Ureter (tissue), 1 donor: ENCODE measurements around the gene ING5. TPM values are rescaled to one million over a fixed set of nuclear protein-coding genes. Genes with fewer than 3 reads are reported as not detected.
"Not testable (repeated sequence)": the region's sequence is repeated elsewhere in the genome, so short reads cannot be mapped to it uniquely, and the experiment has no call there.

Experiments used
- DNase-seq: peaks from one replicate; pipeline ENCODE4 v3.0.0-alpha.2; 2020; ENCODE audit warnings: low spot score
- total RNA-seq: library from RNA; stranded (reverse); gene quantifications from one replicate; pipeline ENCODE4 v1.2.4, GENCODE V29; 2023
- donor health status: DM: yes; HTN: yes; CAD: no.

The ING5 gene
- total RNA-seq = 48.0 TPM

DNA sequence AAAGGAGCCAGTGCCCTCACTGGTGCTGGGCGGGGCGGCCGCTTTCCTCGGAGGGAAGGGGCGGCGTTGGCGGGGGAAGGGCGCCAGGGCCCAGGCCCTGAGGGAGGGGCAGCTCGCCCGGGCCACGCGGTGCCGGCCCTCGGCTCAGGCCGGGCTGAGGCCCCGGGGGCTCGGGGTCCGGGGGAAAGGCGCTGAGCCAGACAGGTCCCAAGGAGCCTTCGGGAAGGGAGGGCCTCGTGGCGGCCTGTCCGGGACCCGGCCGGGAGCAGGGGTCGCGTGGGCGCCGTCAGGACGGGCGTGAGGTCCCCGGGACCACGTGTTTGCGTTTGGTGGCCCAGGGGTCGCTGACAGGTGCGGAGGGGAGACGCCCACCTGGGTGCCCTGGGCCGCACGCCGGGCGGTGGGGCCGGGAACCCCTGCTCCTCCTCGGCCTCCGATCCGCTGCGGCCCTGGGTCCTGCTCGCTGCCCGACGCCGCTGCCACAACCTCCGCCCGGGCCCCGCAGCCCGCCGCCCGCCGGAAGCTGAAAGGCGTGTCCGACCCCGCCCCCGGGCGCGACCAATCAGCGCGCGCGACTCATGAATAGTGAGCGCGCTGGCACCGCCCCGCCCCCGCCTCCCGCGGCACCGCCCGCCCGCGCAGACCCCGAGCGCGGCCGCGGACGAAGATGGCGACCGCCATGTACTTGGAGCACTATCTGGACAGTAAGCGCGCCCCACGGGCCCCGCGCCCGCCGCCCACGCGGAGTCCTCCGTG is at the start of gene ING5:
ING5 (plus strand) TSS at position 641 of the 756 bp plus-strand sequence; CDS start at position 668, 27 bp downstream.
- peak; percentile 97 for DNase-seq

DNA sequence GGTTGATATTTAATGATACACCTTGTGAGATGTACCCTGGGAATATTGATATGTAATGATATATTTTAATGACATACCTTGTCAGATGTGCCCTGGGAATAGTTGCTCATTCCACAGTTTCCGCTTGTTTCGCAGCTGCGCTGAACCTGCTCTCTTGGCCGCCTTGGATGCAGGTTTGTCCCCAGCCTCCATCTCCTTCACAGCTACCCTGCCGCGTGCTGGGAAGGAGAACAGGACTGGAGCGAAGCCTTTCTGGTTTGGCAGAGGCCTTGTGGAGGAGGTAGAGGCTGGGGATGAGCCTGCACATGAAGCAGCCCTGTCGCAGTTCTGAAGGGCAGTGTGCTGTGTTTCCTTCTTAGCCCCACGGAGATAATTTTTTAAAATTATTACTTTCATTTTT is 49.7 kb upstream of the ING5 start:
- no peak for DNase-seq

DNA sequence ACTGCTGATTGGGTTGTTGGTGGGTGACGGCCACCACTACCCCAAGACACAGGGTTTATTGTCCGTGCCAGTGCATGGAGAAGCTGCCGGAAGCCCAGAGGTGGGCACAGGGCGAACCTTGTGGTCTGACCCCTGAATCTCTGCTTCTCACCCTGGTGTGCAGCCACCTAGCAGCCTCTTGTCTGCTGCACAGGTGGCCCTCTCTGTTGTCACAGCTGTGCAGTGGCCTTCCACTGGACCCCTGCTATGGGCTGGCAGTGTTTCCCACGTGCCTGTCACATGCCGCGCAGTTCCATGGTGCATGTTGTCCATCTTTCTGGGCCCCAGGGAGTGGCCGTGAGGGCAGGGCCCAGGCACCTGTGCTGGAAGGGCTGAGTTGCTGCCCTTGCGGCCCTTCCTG is 49.1 kb upstream of the ING5 start:
- DNase-seq = no peak

DNA sequence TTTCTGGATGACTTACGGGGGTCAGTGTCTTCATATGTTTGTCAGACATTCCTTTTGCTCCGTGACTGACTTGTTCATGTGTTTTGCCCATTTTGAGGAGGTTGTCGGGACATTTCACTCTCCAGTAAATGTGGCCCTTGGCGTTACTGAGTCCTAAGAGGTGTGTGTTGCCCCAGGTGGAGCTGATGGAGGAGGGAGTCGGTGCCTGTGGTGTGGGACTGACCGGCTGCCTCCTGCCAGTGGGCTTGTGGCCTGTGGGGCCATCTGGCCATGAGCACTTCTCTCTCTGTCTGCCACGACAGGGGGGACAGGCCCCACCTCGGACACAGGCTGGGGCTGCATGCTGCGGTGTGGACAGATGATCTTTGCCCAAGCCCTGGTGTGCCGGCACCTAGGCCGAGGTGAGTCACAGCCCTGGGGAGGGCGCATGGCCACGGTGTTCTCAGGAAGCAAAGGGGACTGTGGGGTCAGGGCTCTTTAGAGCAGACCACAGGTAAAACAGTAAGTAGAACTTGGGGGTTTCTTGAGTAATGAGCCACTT is 48.6 kb upstream of the ING5 start:
- DNase-seq = no peak

DNA sequence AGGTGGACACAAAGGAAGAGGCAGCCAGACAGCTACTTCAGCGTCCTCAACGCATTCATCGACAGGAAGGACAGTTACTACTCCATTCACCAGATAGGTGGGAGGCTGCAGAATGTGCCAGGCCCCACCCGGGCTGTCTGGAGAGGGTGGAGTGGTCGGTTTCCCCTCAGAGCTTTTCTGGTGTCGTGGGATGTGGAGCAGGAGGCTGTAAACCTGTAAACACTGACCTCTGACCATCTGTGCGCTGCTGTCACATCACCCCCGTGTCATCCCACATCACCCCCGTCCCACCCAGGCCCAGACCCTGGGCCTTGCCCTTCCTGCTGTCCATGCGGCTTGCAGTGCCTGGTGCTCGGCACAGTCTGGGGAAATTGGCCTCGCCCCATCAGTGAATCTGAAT is 47.3 kb upstream of the ING5 start:
- DNase-seq = no peak

DNA sequence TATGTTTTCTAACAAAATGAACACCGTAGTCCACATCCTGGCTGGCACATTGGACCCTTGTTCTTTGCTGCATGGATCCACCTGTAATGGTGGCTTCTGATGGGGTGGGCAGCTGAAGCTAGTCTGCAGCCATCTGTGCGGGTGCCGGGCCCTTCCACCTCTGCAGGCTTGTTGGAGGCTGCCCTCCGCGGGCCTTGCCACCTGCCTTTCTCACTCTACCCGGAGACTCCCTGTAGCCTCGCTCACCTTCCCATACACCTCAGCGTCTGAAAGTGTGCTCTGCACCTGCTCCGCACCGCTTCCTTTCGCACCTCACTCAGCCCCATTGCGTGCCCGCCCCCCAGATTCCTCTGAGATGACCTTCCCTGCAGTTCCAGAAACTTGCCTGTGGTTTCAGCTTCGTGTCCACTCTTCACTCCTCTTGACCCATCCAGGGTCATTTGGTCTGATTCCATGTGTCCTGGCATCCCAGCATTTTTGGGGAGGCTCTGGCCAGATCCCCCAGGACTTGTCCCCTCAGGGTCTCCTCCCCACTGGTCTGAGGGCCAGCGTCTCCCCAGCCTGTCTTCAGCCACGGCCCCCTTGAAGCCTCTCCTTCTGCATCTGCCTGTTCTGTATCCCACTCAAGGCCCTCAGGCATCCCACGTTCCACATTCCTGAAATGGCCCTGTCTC is 46.2 kb upstream of the ING5 start:
- DNase-seq = no peak

DNA sequence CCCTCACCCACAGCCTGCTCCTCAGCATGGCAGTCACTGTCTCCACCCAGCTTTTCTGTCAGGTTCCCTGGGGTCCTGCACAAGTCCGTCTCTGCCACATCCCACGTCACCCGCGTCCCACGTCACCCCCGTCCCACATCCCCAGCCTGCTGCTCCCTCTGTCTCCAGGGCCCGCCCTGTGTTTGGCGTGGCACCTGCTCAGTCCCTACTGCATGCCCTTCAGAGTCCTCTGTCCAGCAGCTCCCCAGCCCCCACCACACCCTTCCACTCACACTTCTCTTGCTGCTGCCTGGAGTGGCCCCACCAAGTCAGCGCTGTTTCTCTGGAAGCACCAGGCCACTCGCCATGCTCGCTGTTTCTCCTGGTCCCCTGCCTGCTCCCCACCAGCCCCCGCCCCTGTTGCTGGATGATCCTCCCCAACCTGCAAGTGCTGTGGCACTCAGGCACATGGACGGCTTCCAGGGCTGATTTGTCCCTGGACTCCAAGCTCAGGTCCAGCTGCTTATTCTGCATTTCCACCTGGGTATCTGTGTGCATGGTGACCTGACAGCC is 45.6 kb upstream of the ING5 start:
- DNase-seq = no peak

DNA sequence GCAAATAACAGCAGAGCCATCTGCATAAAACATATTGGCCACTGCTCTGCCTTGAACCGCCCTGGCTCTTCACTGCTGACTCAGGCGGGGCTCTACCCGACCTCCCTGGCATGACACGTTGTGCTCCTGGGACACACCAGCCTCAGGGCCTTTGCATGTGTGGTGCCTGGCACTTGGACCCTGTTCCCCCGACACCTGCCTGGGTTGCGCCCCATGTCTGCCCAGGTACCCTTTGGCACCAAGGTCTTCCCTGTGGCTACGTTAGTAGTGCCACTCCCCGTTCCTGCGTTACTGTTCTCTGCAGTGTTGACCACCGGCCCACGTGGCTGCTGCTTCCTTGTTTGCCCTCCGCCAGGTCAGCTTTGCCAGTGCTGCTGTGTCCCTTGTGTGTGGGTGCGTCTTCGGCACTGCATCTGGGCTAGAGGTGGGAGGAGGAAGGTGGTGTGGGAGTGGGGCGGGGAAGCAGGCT is 44.0 kb upstream of the ING5 start:
- DNase-seq = no peak

DNA sequence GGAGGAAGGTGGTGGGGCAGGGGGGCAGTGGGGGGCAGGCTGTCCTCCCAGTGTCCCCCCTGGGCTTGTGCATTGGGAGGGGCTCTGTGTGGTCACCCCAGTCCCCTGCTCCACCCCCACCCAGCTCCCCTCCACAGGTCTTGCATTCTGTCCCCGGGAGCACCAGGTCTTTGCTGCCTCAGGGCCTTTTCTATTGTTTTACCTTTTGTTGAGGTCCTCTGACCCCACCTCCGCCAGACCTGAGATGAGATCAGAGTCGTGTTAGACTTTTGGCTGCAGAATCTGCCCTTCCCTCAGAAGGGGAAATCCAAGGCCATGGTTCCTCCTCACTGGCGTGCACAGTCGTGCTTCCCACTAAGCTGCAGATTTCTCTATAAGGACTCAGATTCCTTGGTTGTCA is 43.5 kb upstream of the ING5 start:
- DNase-seq = no peak

DNA sequence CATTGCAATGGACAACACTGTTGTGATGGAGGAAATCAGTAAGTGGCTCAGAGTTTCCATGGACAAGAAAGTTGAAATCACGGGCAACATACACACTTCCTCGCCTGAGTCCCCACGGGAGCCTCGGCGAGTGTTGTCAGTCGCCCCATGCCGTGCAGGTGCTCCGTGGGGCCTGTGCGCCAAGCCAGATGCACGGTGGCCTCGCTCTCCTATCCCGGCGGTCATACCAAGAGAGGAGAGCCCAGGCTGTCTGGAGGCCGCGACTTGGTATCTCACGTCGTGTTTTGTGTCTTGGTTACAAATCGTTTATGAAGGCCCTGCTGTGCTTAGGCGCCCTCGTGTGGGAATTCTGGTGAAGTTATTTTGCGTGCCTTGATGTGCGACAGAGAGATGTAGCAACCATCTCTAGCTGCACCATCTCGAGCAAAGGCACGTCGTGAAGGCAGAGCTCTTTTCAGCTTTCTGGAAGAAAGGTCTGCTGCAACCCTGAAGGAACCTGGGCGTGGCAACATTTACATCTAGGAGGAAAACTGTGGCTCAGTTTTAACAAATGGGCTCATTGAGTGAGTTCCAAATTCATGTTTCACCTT is 42.6 kb upstream of the ING5 start:
- peak; percentile 61 for DNase-seq

DNA sequence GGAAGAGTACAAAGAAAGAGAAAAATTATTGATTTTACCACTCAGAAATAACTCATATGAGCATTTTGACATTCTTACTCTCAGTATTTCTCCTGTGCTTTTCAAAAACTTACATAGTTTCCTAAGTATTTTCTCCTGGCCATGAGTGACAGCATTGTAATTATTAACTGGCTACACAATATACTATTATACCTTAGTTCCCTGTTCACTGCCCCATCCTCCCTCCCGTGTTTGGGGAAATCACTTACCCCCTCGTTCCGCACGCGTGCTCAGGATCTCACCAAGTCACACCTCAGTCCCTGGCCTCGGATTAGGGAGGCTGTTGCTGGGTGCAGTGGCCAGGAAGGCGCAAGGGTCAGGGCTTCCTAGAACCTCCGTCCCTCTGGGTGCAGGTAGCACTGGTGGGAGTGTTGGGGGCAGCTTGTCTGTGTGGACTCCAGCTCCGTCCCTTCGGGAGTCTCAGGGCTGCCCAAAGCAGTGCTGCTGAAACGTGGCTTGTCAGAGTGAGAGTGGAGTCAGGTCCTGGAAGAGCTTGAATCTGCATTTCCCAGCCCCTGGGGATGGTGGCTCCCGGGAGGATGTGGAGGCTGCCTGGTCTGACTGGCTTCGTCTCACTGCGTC is 41.1 kb upstream of the ING5 start:
- no peak for DNase-seq

DNA sequence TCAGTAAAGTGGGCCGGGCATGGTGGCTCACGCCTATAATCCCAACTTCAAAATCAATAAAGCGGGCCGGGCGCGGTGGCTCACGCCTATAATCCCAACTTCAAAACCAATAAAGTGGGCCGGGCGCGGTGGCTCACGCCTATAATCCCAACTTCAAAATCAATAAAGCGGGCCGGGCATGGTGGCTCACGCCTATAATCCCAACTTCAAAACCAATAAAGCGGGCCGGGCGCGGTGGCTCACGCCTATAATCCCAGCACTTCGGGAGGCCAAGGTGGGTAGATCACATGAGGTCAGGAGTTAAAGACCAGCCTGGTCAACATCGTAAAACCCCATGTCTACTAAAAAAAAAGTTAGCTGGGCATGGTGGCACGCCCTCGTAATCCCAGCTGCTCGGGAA is 39.1 kb upstream of the ING5 start:
- not testable (repeated sequence) for DNase-seq

DNA sequence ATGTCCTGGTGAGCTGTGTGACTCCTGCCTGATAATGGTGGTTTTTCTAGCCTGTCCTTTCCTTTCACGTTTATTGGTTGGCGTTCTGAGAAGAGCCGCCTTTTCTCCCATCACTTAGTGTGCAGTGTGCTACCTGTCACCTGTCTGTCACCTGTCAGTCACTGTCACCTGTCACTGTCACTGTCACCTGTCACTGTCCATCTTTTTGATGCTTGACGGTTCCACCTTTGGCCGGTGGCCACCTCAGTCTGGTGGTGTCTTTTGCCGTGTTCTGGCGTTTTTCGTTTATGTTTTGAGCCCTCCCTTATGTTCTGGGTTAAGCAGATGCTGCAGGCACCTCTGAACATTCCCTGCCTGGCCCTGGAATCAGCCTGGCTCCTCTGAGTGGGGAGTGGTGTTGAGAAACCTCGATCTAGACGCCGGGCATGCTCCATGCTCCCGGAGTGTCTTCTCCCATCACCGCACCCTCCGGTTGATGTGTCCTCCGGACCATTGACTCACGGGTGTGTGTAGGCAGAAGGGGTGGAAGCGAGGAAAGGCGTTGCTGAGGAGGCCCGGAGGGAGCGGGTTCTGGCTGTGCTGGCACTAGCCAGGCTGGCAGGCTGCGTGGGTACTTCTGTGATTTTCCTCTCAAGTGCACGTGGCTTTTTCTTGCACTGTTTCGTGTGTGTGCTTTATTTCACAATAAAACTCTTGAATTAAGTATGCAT is 36.0 kb upstream of the ING5 start:
- no peak for DNase-seq

DNA sequence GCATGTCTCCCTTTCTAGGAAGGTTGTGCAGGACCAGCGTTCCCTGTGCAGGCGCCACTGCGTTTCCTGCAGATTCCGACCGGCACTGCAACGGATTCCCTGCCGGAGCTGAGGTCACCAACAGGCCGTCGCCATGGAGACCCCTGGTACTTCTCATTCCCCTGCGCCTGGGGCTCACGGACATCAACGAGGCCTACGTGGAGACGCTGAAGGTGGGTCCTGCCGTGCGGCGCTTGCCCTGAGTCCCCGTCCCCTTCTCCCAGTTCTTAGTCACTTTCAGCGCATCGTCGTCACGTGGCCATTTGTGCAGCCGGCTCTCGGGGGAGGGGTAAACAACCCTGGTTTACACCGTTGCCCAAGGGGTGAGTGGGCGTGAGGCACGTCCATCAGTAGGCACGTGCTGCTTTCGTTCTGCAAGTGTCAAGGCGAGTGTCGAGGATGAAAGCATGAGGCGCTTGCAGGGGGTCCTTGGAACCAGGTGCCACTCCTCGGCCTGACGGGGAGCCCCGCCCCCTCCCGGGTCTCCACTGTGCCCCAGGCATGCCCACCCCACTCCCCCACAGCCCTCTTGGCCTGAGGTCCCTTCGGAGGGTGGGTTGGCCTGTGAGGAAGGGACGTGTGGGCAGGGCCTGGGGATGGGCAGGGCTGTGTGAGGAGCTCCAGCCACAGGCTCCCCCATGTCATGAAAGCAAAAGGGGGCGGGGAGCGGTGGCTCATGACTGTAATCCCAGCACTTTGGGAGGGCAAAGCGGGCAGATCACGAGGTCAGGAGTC is 35.0 kb upstream of the ING5 start:
- DNase-seq = no peak

DNA sequence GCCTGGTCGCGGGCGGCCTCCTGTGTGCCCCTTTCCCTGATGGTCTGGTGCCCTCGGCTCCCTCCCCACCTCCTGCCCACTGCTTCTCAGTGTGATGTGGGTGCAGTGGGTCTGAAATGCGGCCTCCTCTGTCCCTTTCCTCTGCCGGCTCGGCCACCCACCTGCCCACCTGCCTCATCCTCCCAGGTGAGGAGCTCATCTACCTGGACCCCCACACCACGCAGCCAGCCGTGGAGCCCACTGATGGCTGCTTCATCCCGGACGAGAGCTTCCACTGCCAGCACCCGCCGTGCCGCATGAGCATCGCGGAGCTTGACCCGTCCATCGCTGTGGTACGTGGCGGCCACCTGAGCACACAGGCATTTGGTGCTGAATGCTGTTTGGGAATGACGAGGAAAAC is 33.5 kb upstream of the ING5 start:
- no peak for DNase-seq

DNA sequence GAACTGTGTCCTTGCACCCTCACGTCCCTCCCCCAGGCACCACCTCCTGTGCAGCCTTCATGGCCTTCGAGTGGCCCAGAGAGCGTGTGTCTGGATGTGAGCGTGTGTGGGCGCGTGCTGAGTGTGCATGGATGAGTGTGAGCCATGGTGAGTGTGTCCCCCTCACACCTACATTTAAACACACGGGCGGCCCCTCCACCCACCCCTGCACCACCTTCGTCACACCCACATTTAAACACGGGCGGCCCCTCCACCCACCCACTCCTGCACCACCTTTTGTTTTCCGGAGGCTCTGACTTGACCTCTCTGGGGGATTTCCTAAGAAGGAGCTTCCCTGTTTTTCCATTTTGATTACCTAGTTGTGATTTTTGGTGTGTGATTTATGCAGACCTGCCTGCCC is 33.0 kb upstream of the ING5 start:
- no peak for DNase-seq

DNA sequence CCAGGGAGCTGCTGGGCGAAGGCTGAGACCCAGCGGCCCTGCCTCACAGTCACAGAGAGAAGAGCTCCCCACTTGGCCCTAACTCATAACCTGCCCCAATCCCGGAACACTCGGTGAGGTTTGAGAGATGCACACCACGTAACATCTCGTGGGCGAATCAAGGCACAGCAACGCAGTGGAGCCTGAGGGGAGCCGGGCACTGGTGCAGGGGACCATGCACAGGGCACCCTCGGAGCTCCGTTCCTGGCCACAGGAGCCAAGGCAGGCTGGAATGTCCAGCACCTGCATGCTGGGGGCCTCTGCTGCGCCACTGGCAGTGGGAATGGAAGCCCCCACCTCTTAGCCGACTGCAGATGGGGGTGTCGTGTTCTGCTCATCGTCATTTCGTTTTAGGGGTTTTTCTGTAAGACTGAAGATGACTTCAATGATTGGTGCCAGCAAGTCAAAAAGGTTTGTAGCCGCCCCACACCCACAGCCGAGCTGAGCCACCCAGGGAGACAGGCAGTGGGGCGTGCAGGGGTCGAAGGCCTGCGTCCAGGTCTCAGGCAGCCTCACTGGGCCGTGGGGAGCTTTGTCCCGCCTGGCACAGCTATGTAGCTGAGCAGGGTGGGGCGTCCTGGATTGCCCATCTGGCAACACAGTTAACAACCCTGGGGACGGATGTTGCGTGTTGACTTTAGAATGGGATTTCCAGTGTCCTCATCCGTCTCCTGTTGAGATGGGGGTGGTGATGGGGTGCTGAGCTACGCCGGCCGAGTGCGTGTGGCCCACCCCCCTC is 31.3 kb upstream of the ING5 start:
- no peak for DNase-seq

DNA sequence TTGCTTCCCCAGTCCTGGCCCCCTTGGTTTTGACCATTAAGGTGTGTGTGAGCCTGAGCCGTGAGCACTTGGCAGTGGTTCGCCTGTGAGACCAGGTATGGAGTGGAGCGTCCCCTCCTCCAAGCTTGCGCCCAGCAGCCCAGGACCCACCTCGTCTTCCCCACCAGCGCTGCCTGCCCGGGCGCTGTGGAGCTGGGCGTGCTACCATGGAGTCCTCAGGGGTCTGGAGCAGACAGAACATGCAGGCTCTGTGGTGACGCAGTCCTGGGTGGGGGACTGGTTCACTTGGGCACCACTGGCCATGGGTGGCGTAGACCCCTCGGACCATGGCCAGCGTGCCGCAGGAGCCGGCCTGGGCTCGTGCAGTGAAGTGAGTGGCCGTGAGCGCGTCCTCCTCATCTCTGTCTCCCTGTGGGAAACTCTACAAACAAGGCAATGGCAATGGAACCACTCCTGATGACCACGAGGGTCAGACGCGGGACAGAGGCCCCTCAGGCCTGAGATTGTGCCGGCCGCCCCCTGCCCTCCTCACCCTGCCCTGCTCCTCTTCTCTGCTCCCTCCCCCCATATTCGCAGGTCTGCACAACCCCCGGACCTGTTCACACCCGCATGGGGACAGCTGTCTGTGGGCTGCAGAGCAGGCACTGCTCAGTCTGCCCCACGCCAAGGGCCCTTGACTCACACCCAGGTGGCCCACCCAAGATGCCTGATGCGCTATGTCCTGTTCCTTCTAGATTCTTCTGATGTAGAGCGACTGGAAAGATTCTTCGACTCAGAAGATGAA is 30.2 kb upstream of the ING5 start:
- DNase-seq = no peak
